Measurements from ENCODE around the gene GPAT3.

GPAT3 gene

GRCh38 chr4:83558059-83558653 lies 22.2 kb downstream of the GPAT3 start:
- no peak for TF ChIP-seq EZH2phosphoT487 (IDR thresholded peaks at IDR 0.05; ENCODE audit: borderline replicate concordance, low read length)
- TF ChIP-seq CTCF (IDR thresholded peaks at IDR 0.05; ENCODE audit: low read depth, low read length, poor library complexity, severe bottlenecking) = no peak
- H3K27me3 ChIP-seq (ENCODE audit: control insufficient read depth, low read length) = peaks cover 5% of the 10 kb centered on the region; the same call in 1 of the 2 replicates
- H3K4me1 ChIP-seq (ENCODE audit: control insufficient read depth, low read length) = no peaks in the 10 kb centered on the region
- H3K27ac ChIP-seq (ENCODE audit: low read depth, low read length) = no peak overlapping the region
- no peaks in the 10 kb centered on the region for H3K36me3 ChIP-seq (ENCODE audit: control insufficient read depth, low read length)
- H3K9me2 ChIP-seq (replicated peaks; ENCODE audit: control insufficient read depth, low read length) = no peaks in the 10 kb centered on the region
- no peaks in the 10 kb centered on the region for H3F3A ChIP-seq (ENCODE audit: control insufficient read depth, insufficient read depth)
- H3K4me3 ChIP-seq (ENCODE audit: low read length) = no peak overlapping the region
- no peaks in the 10 kb centered on the region for H4K20me1 ChIP-seq (ENCODE audit: control insufficient read depth, insufficient read depth, low read depth, low read length)
- no peak overlapping the region for H3K4me2 ChIP-seq (ENCODE audit: low read length)
- H3K9me3 ChIP-seq (ENCODE audit: control insufficient read depth, insufficient read depth, low read length) = no peaks in the 10 kb centered on the region
- H3K79me2 ChIP-seq (ENCODE audit: control insufficient read depth, low read length) = no peaks in the 10 kb centered on the region

GRCh38 chr4:83558680-83559079 lies 22.8 kb downstream of the GPAT3 start:
- Histone ChIP-seq H3K27ac (ENCODE audit: low read depth, low read length) (no peak overlapping the region), H3K4me1 (ENCODE audit: control insufficient read depth, low read length) (no peaks in the 10 kb centered on the region), H3K9me3 (ENCODE audit: control insufficient read depth, insufficient read depth, low read length) (no peaks in the 10 kb centered on the region), H3K36me3 (ENCODE audit: control insufficient read depth, low read length) (no peaks in the 10 kb centered on the region), H3K79me2 (ENCODE audit: control insufficient read depth, low read length) (no peaks in the 10 kb centered on the region), H3K4me3 (ENCODE audit: low read length) (no peak overlapping the region), H3K4me2 (ENCODE audit: low read length) (no peak overlapping the region), H3F3A (ENCODE audit: control insufficient read depth, insufficient read depth) (no peaks in the 10 kb centered on the region), H4K20me1 (ENCODE audit: control insufficient read depth, insufficient read depth, low read depth, low read length) (no peaks in the 10 kb centered on the region), H3K27me3 (ENCODE audit: control insufficient read depth, low read length) (peaks cover 5% of the 10 kb centered on the region; the same call in 1 of the 2 replicates), H3K9me2 (replicated peaks; ENCODE audit: control insufficient read depth, low read length) (no peaks in the 10 kb centered on the region)
- TF ChIP-seq CTCF (IDR thresholded peaks at IDR 0.05; ENCODE audit: low read depth, low read length, poor library complexity, severe bottlenecking) (no peak), EZH2phosphoT487 (IDR thresholded peaks at IDR 0.05; ENCODE audit: borderline replicate concordance, low read length) (no peak)

GRCh38 chr4:83560523-83560922 lies 24.6 kb downstream of the GPAT3 start:
- Histone ChIP-seq H3K4me2 (ENCODE audit: low read length) (no peak overlapping the region), H3K4me3 (ENCODE audit: low read length) (no peak overlapping the region), H3K4me1 (ENCODE audit: control insufficient read depth, low read length) (no peaks in the 10 kb centered on the region), H3K36me3 (ENCODE audit: control insufficient read depth, low read length) (no peaks in the 10 kb centered on the region), H3K9me3 (ENCODE audit: control insufficient read depth, insufficient read depth, low read length) (no peaks in the 10 kb centered on the region), H3K79me2 (ENCODE audit: control insufficient read depth, low read length) (no peaks in the 10 kb centered on the region), H3F3A (ENCODE audit: control insufficient read depth, insufficient read depth) (no peaks in the 10 kb centered on the region), H3K27me3 (ENCODE audit: control insufficient read depth, low read length) (peaks cover 11% of the 10 kb centered on the region), H4K20me1 (ENCODE audit: control insufficient read depth, insufficient read depth, low read depth, low read length) (no peaks in the 10 kb centered on the region), H3K9me2 (replicated peaks; ENCODE audit: control insufficient read depth, low read length) (no peaks in the 10 kb centered on the region), H3K27ac (ENCODE audit: low read depth, low read length) (no peak overlapping the region)
- TF ChIP-seq EZH2phosphoT487 (IDR thresholded peaks at IDR 0.05; ENCODE audit: borderline replicate concordance, low read length) (no peak), CTCF (IDR thresholded peaks at IDR 0.05; ENCODE audit: low read depth, low read length, poor library complexity, severe bottlenecking) (no peak)
